GM21423 (cell line): ENCODE results near the gene CNOT6.
"Not testable (repeated sequence)": the region's sequence is repeated elsewhere in the genome, so short reads cannot be mapped to it uniquely, and the experiment has no call there.

ENCODE experiments used
- ATAC-seq: cut with Tn5 transposase; IDR thresholded peaks from one replicate; pipeline ENCODE4 v1.9.1; 2021; ENCODE audit warnings: mild to moderate bottlenecking, moderate library complexity; ENCODE audit not compliant: unreplicated experiment

CNOT6 gene

GRCh38 chr5:180515974-180516373 lies 21.8 kb downstream of the CNOT6 start:
- ATAC-seq, result not testable (repeated sequence)

DNA sequence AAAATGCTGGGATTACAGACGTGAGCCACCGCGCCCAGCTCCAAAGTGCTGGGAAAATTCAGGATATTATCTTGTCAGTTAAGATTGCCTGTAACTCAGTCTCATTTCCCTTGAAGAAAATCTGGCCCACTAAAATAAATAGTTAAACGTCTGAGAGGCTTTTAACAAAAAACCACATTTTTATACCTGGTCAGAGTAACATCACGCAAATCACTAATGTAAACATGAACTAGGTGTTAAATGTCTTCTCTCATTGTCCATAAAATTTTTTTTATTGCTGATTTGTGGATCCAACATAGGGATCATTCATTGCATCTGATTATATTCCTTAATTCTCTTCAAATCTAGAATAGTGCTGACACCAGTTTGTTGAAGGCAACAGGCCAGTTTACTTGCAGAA lies 22.3 kb downstream of the CNOT6 start:
- ATAC-seq, result no peak

DNA sequence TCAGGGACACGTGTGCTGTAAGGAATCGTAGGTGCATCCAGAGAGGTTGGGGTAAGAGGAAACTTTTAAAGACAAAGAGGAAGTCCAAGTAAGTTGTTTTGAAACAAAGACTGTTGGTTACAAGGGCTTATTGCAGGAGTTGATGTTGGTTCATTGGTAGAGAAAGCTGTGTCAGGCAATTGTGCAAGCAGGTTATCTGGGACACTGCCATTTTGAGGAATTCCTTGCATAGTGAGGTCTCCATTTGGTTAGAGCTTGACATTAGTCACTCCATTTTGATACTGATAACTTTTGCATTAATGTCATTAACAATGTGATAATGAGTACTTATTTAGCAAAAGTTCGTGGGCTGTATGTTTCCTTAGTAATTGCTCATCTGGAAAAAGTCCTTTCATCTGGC lies 24.9 kb downstream of the CNOT6 start:
- no peak for ATAC-seq

GRCh38 chr5:180521101-180521500 lies 26.9 kb downstream of the CNOT6 start:
- no peak for ATAC-seq

- ATAC-seq, result no peak
Measured at GRCh38 chr5:180521591-180521990, 27.4 kb downstream of the CNOT6 start.

DNA sequence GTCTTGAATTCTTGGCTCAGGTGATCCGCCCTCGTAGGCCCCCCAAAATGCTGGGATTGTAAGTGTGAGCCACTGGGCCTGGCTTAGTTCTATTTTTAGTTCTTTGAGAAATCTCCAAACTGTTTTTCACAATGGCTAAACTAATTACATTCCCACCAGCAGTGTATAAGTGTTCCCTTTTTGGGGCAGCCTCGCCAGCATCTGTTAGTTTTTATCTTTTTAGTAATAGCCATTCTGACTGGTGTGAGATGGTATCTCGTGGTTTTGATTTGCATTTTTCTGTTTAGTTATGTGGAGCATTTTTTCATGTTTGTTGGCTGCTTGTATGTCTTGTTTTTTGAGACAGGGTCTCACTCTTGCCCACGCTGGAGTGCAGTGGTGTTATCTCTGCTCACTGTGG lies 28.2 kb downstream of the CNOT6 start:
- no peak for ATAC-seq

DNA sequence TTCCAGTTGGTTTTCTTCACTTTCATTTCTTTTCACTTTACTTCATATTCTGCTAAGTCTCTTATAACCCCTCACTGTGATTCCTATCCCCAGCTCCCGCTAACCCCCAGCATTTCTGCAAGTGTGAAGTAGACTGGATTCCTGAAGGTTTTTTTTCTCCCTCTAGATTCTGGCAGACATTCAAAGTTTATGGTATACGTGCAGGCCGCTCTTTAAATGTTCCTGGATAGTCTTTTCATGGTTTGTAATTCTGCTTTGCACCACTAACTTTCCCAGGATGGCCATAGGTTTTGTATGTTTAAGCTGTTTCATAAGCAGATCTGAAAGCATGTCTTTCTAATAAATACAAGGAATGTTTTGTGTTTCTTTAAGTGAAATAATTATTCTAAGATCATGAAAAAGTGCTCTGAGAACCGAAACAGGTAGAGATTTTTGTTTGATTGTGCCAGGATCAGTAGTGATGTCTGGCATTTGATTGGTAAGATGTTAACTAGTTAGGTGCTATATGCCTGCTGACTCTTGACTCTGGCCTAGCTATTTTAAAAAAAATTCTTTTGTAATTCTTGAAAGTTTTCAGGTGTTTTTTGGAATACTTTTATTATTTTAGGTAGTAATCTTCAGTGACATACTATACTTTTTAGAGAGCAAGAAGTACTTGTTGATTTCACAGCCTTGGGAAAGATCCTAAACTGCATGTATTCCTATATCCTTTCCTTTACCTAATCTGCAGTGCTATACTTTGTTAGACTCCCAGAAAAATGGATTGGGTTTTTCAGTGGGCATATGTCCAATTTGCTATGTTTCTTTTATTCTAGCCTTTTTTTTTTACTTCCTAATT lies 29.7 kb downstream of the CNOT6 start:
- ATAC-seq, result no peak

DNA sequence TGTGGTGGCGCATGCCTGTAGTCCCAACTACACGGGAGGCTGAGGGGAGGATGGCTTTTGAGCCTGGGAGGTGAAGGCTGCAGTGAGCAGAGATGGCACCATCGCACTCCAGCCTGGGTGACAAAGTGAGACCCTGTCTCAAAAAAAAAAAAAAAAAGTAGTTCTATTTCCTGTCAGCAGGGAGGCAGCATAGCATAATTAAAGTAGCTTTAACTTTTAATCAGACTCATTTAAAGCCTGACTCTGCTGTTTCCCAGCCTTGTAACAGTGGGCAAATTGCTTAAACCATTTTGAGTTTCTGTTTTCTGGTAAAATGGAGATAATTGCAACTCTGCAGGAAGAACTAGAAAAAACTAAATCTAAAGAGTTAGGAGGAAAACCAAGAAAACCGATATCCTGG lies 31.2 kb downstream of the CNOT6 start:
- ATAC-seq, result no peak

GRCh38 chr5:180526269-180526668 lies 32.1 kb downstream of the CNOT6 start:
- ATAC-seq, result no peak

DNA sequence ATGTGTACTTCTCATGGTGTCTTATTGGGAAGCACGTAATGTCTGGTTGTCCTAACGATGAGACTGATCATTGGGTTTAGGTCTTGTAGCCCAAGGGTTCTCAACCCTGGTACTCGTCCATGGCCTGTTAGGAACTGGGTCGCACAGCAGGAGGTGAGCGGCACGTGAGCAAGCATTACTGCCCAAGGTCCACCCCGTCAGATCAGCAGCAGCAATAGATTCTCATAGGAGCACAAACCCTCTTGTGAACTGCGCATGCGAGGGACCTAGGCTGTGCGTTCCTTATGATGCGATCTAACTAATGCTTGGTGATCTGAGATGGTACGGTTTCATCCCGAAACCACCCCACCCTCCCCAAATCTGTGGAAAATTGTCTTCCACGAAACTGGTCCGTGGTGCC lies 33.5 kb downstream of the CNOT6 start:
- ATAC-seq, result no peak

DNA sequence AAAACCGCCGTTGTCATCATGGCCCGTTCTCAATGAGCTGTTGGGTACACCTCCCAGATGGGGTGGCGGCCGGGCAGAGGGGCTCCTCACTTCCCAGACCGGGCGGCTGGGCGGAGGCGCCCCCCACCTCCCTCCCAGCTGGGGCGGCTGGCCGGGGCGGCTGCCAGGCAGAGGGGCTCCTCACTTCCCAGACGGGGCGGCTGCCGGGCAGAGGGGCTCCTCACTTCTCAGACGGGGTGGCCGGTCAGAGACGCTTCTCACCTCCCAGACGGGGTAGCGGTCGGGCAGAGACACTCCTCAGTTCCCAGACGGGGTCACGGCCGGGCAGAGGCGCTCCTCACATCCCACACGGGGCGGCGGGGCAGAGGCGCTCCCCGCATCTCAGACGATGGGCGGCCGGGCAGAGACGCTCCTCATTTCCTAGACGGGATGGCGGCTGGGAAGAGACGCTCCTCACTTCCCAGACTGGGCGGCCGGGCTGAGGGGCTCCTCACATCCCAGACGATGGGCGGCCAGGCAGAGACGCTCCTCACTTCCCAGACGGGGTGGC lies 36.9 kb downstream of the CNOT6 start:
- not testable (repeated sequence) for ATAC-seq

GRCh38 chr5:180532268-180532667 lies 38.1 kb downstream of the CNOT6 start:
- no peak for ATAC-seq

DNA sequence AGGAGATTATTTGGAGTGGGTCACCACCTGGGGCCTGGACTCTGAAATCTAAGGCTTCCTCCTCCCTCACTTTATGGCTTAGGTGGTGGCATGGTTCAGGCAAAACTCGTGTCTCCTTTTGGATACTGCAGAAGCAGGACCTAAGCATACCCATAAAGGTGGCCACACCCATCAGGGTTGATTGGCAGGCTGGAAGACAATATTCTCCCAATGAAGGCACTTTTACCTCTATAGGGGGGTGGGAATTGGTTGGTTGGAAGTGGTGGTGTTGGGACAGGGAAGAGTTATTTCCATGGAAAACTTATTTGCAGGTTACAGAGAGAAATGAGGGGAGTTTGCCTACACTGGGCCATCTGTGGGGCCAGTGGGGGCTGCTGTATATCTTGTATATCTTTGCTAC lies 39.7 kb downstream of the CNOT6 start:
- no peak for ATAC-seq

GRCh38 chr5:180535573-180535972 lies 41.4 kb downstream of the CNOT6 start:
- ATAC-seq, result no peak

DNA sequence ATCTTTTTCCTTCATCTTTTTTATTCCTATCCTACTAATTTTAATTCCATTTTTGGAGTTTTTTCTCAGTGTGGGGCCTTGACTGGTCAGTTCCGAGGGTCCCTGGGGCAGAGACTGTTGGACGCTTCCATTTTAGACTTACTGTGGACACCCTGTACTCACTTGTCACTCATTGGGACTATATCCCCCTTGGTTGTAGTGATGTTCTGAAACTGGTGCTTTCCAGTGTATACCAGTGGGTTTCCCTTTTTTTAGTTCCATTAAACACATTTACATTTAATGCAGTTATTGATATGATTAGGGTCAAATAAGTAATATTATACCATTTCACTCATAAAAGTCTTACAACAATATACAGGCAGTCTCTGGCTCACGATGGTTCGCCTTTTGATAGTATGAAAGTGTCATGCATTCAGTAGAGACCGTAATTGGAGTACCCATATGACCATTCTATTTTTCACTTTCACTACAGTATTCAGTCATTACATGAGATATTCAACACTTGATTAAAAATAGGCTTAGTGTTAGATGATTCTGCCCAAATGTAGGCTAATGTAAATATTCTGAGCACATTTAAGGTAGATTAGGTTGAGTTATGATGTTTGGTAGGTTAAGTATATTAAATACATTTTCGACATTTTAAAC lies 46.0 kb downstream of the CNOT6 start:
- ATAC-seq, result peak; percentile 83

GRCh38 chr5:180541710-180542109 lies 47.5 kb downstream of the CNOT6 start:
- ATAC-seq, result no peak

GRCh38 chr5:180545248-180545647 lies 51.1 kb downstream of the CNOT6 start:
- ATAC-seq, result no peak

DNA sequence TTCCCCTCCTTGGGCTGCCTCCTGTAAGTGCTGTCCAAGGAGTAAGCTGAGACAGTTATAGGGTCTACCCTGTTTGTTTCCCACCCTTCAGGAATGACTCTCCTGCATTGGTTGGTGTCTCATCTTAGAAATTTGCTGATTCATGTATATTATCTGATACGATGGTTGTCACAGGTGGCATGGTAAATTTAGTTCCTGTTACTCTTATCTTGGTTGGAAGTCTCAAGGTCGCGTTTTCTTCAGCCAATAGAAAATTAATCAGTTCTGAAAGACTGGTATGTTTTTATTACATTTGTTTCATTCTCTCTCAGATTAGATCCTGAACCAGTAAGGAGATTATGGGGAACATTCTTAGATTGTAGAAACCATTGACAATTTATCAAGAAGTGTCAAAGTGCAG lies 54.4 kb downstream of the CNOT6 start:
- ATAC-seq, result no peak

- ATAC-seq, result no peak
Measured at GRCh38 chr5:180553530-180553929, 59.4 kb downstream of the CNOT6 start.

- ATAC-seq, result no peak
Measured at GRCh38 chr5:180555168-180555921, 61.2 kb downstream of the CNOT6 start.

DNA sequence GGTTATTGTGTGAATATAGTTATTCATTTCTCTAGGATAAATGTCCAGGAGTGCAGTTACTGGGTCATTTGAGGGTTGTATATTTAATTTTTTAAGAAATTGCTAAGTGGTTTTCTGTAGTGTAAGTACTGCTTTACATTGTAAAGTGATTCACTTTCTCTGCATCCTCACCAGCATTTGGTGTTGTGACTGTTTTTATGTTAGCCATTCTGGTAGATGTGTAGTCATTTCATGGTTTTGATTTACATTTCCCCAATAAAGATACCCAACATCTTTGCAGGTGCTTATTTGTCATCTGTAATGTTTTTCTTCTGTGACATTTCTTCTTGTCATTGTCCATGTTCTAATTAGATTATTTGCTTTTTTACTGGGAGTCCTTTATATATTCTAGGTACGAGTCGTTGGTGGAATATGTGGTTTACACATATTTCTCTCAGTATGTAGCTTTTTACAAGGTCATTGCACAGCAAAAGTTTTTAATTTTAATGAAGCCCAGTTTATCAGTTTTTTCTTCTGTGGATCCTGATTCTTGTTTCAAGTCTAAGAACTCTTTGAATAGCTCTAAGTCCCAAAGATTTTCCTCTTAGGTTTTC lies 63.1 kb downstream of the CNOT6 start:
- ATAC-seq, result no peak
